ENCODE measurements around the gene ORM1. TPM values are rescaled to one million over a fixed set of nuclear protein-coding genes. Genes with fewer than 3 reads are reported as not detected.
"Not testable (repeated sequence)": the region's sequence is repeated elsewhere in the genome, so short reads cannot be mapped to it uniquely, and the experiment has no call there.

Gene ORM1
- total RNA-seq, 1 experiment from 2014 or later = 4.4 TPM

DNA sequence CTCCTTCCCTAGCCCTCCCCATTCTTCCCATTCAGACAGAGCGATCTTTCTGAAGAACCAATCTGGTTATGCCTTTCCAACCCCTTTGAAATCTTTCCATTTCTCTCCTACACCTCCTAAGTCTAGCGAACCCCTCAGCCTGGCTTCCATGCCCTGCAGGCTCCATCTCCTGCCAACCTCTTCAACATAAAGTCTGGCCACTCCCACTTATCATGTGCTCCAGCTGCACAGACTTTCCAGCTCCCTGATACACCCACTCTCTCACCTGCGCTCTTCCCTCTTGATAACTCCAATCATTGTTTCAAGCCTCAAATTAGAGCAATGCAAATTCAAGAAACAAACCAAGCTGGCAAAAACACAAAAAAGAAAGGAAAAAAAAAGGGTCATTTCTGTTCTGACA lies 3.8 kb upstream of the ORM1 start:
- H3K27ac Mint-ChIP-seq = no peak overlapping the region
- H4K20me1 ChIP-seq (ENCODE audit: control insufficient read depth, insufficient read depth, insufficient read length) = no peaks in the 10 kb centered on the region

DNA sequence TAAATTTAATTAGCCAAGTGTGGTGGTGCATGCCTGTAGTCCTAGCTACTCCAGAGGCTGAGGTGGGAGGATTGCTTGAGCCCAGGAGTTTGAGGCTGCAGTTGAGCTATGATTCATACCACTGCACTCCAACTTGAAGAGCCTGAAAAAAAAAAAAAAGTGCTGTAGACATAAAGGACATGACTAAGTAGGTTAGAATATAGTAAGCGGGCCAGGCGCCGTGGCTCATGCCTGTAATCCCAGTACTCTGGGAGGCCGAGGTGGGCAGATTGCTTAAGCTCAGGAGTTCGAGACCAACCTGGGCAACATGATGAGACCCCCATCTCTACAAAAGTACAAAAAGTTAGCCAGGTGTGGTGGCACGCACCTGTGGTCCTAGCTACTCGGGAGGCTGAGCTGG lies 2.2 kb upstream of the ORM1 start:
- not testable (repeated sequence) for H3K18ac ChIP-seq (ENCODE audit: insufficient read length, low read depth, low read length); H2AK5ac ChIP-seq (ENCODE audit: insufficient read length, low read length); H3K4me2 ChIP-seq (ENCODE audit: insufficient read depth, insufficient read length, low read length); H3K23ac ChIP-seq (ENCODE audit: insufficient read length, low read depth, low read length); H3K9me3 ChIP-seq (ENCODE audit: control insufficient read depth, low read depth, low read length); H3K23me2 ChIP-seq (ENCODE audit: insufficient read length, low read depth, low read length, poor library complexity, severe bottlenecking); H3K27ac Mint-ChIP-seq; H3K36me3 Mint-ChIP-seq (ENCODE audit: insufficient read depth in 1 of 3, low read depth in 3 of 3); H3K27ac ChIP-seq (ENCODE audit: insufficient read length, low read depth, low read length); H4K91ac ChIP-seq (ENCODE audit: insufficient read length, low read depth, low read length); H3K79me1 ChIP-seq (ENCODE audit: insufficient read depth, low read depth, low read length, poor library complexity, severe bottlenecking); H3K9ac ChIP-seq (ENCODE audit: extremely low read depth, insufficient read length, low read length); H2BK12ac ChIP-seq (ENCODE audit: insufficient read length, low read depth, low read length); H4K8ac ChIP-seq (replicated peaks; ENCODE audit: insufficient read length, low read depth, low read length); H2BK15ac ChIP-seq (ENCODE audit: low read depth, low read length); H2BK20ac ChIP-seq (ENCODE audit: low read depth, low read length, poor library complexity, severe bottlenecking); H2AFZ ChIP-seq (ENCODE audit: low read length); H3K14ac ChIP-seq (ENCODE audit: insufficient read depth, low read length); H3T11ph ChIP-seq (ENCODE audit: low read length); H3K4me1 Mint-ChIP-seq; H3K27me3 Mint-ChIP-seq (ENCODE audit: low read depth); DNase-seq; H3K79me2 ChIP-seq (ENCODE audit: insufficient read depth, low read length); H2BK5ac ChIP-seq (ENCODE audit: insufficient read length, low read length); H4K5ac ChIP-seq (ENCODE audit: insufficient read length, low read depth, low read length); H3K4me3 Mint-ChIP-seq; H3K4ac ChIP-seq (ENCODE audit: low read depth, low read length); H2BK120ac ChIP-seq (ENCODE audit: low read depth, low read length, poor library complexity, severe bottlenecking); H3K27me3 ChIP-seq (ENCODE audit: insufficient read depth, low read length); H4K20me1 ChIP-seq (ENCODE audit: control insufficient read depth, insufficient read depth, insufficient read length); H3K9me3 Mint-ChIP-seq; H3K4me1 ChIP-seq (ENCODE audit: insufficient read depth, low read length); H3K56ac ChIP-seq (ENCODE audit: insufficient read length, low read depth, low read length)
- no CpG with 5 or more reads among the region's 7 CpGs for WGBS (ENCODE audit: extremely low coverage, insufficient read length, low lambda C conversion rate)

More for the DNA sequence above, 3.8 kb upstream of the ORM1 start:
- no peaks in the 10 kb centered on the region for H3K79me1 ChIP-seq (ENCODE audit: insufficient read depth, low read depth, low read length, poor library complexity, severe bottlenecking)
- no peak overlapping the region for H2AFZ ChIP-seq (ENCODE audit: low read length)
- H3K4me1 ChIP-seq (ENCODE audit: insufficient read depth, low read length) = no peaks in the 10 kb centered on the region
- no peak overlapping the region for H4K8ac ChIP-seq (replicated peaks; ENCODE audit: insufficient read length, low read depth, low read length)
- no peak overlapping the region for H3K4ac ChIP-seq (ENCODE audit: low read depth, low read length)
- no peak overlapping the region for H2BK5ac ChIP-seq (ENCODE audit: insufficient read length, low read length)
- H3K14ac ChIP-seq (ENCODE audit: insufficient read depth, low read length) = no peak overlapping the region
- H3K4me3 Mint-ChIP-seq = no peak overlapping the region
- H3K27ac ChIP-seq (ENCODE audit: insufficient read length, low read depth, low read length) = no peak overlapping the region
- no peak overlapping the region for H2AK5ac ChIP-seq (ENCODE audit: insufficient read length, low read length)
- H3K18ac ChIP-seq (ENCODE audit: insufficient read length, low read depth, low read length) = no peak overlapping the region
- H3K56ac ChIP-seq (ENCODE audit: insufficient read length, low read depth, low read length) = no peak overlapping the region
- no peaks in the 10 kb centered on the region for H3K79me2 ChIP-seq (ENCODE audit: insufficient read depth, low read length)
- H3K27me3 ChIP-seq (ENCODE audit: insufficient read depth, low read length) = no peaks in the 10 kb centered on the region
- H4K91ac ChIP-seq (ENCODE audit: insufficient read length, low read depth, low read length) = no peak overlapping the region
- no peak overlapping the region for H3T11ph ChIP-seq (ENCODE audit: low read length)
- no peak overlapping the region for H2BK20ac ChIP-seq (ENCODE audit: low read depth, low read length, poor library complexity, severe bottlenecking)
- H2BK15ac ChIP-seq (ENCODE audit: low read depth, low read length) = no peak overlapping the region
- H3K23me2 ChIP-seq (ENCODE audit: insufficient read length, low read depth, low read length, poor library complexity, severe bottlenecking) = no peaks in the 10 kb centered on the region
- peaks cover 6% of the 10 kb centered on the region for H3K27me3 Mint-ChIP-seq (ENCODE audit: low read depth)
- no peaks in the 10 kb centered on the region for H3K9me3 Mint-ChIP-seq
- TF ChIP-seq, protein P1, sequence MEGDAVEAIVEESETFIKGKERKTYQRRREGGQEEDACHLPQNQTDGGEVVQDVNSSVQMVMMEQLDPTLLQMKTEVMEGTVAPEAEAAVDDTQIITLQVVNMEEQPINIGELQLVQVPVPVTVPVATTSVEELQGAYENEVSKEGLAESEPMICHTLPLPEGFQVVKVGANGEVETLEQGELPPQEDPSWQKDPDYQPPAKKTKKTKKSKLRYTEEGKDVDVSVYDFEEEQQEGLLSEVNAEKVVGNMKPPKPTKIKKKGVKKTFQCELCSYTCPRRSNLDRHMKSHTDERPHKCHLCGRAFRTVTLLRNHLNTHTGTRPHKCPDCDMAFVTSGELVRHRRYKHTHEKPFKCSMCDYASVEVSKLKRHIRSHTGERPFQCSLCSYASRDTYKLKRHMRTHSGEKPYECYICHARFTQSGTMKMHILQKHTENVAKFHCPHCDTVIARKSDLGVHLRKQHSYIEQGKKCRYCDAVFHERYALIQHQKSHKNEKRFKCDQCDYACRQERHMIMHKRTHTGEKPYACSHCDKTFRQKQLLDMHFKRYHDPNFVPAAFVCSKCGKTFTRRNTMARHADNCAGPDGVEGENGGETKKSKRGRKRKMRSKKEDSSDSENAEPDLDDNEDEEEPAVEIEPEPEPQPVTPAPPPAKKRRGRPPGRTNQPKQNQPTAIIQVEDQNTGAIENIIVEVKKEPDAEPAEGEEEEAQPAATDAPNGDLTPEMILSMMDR (conservative IDR thresholded peaks at IDR 0.05) = no peak
- no peak for DNase-seq
- H4K5ac ChIP-seq (ENCODE audit: insufficient read length, low read depth, low read length) = no peak overlapping the region
- no peak overlapping the region for H3K23ac ChIP-seq (ENCODE audit: insufficient read length, low read depth, low read length)
- no peak overlapping the region for H2BK120ac ChIP-seq (ENCODE audit: low read depth, low read length, poor library complexity, severe bottlenecking)
- H2BK12ac ChIP-seq (ENCODE audit: insufficient read length, low read depth, low read length) = no peak overlapping the region
- no CpG with 5 or more reads among the region's 3 CpGs for WGBS (ENCODE audit: extremely low coverage, insufficient read length, low lambda C conversion rate)
- peaks cover 0 to 5% of the 10 kb centered on the region in 2 experiments; a peak in 2 of 4 replicates for H3K4me1 Mint-ChIP-seq
- H3K9ac ChIP-seq (ENCODE audit: extremely low read depth, insufficient read length, low read length) = no peak overlapping the region
- H3K36me3 Mint-ChIP-seq (ENCODE audit: insufficient read depth in 1 of 3, low read depth in 3 of 3) = no peaks in the 10 kb centered on the region
- no peak overlapping the region for H3K4me2 ChIP-seq (ENCODE audit: insufficient read depth, insufficient read length, low read length)
- H3K9me3 ChIP-seq (ENCODE audit: control insufficient read depth, low read depth, low read length) = no peaks in the 10 kb centered on the region
